ENCODE data around the gene TMEM69.
"Not testable (repeated sequence)": the region's sequence is repeated elsewhere in the genome, so short reads cannot be mapped to it uniquely, and the experiment has no call there.

Gene TMEM69

GRCh38 chr1:45687754-45688740 lies at the start of gene TMEM69:
TMEM69 (plus strand) TSS chr1:45688181; CDS start chr1:45691069, 2,888 bp downstream.
- DNase-seq (ENCODE audit: low read depth, low spot score): peak; percentile 91

- DNase-seq (ENCODE audit: low read depth, low spot score): no peak
These were observed 47.7 kb upstream of the TMEM69 start for GRCh38 chr1:45640293-45640692.

- no peak for DNase-seq (ENCODE audit: low read depth, low spot score)
These were observed 44.7 kb upstream of the TMEM69 start for GRCh38 chr1:45643321-45643720.

DNA sequence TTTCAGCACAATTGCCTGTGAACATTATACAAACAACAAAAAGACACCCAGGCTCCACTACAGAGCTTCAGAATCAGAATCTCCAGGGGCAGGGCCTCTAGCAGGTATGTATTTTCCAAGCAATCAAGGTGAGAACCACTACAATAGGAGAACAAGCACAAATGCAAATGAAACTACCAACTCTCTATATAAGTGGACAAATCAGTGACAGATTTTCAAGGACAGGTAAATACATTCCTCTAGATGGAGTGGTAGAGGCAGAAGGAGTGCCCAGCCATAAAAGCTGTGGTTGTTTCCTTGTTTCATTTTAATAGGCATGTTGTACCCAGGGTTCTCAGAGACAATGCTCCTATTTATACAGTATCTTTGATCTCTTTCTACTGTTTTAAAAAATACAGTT lies 44.0 kb upstream of the TMEM69 start:
- DNase-seq (ENCODE audit: low read depth, low spot score): peak; percentile 21

DNA sequence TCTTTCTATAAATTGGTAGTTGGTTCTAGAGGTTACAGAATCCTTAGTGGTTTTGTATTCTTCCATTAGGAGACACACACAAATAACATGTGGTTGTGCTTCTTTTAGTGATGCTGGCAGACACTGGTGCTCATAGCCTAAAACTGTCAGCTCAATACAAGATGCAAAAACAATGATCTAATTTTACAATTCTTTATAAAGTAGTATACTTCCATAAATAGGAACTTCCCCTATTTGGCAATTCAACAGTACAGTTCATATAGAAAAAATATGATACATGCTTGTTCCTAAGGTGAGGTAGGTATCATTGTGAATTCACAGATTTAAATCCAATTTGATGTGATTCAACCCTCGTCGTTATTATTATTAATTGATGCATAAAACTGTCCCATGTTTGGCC lies 43.3 kb upstream of the TMEM69 start:
- no peak for DNase-seq (ENCODE audit: low read depth, low spot score)

- peak; percentile 8 for DNase-seq (ENCODE audit: low read depth, low spot score)
These were observed 40.5 kb upstream of the TMEM69 start for GRCh38 chr1:45647248-45648021.

DNA sequence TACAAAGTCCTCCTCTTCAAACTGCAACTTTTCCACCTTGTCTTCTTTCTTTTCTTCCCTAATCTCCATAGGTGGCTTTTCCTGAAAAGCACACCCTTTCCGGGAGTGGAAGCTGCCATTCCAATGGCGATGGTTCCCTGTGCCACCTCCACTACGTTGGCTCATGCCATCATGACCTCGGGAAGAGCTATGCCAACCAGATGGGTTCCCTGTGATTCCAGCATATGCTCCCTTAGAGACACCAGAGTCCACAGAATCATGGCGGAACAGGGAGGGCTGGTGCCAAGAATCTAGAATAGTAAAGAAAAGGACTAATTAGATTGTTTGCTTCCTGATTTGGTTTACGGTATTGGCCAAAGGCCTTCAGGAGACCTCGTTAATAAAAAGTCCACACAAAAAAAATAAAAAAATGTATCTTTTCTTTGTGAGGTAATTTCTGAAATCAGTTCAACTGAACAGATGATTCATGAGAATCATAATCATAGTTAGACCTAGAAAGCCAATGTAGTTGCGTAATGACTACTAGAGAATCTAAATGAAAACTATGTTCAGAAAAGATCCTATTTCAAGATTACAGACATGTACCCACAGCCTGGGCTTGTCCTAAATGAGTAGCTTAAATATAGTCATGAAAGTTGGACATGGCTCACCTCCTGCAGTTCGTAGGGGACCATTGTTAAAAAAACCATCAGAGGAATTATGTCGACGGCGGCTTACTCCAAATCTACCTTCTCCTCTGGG lies 33.3 kb upstream of the TMEM69 start:
- DNase-seq (ENCODE audit: low read depth, low spot score): no peak

- DNase-seq (ENCODE audit: low read depth, low spot score): no peak
These were observed 31.3 kb upstream of the TMEM69 start for GRCh38 chr1:45656573-45657226.

DNA sequence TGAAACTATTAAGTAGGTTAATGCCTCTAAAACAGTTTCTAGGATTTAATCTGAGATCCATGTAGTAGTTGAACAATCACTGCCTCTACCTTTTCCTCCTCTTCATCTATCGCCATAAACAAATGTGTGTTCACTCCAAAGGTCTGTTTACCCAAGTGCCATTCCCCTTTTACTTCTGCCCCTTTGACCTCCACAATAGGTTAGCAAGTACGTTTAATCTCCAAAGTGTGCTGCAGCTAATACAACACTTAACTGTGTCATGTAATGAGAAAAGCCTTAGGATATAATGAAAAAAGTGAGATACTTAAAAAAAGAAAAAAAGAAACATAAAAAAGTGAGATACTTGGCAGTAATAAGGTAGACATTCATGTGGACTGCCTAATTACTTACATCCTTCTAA lies 29.8 kb upstream of the TMEM69 start:
- DNase-seq (ENCODE audit: low read depth, low spot score): no peak

- no peak for DNase-seq (ENCODE audit: low read depth, low spot score)
These were observed 28.8 kb upstream of the TMEM69 start for GRCh38 chr1:45659222-45659621.

GRCh38 chr1:45660336-45660735 lies 27.6 kb upstream of the TMEM69 start:
- no peak for DNase-seq (ENCODE audit: low read depth, low spot score)

- no peak for DNase-seq (ENCODE audit: low read depth, low spot score)
These were observed 21.1 kb upstream of the TMEM69 start for GRCh38 chr1:45666836-45667235.

GRCh38 chr1:45667321-45668111 lies 20.5 kb upstream of the TMEM69 start:
- no peak for DNase-seq (ENCODE audit: low read depth, low spot score)

DNA sequence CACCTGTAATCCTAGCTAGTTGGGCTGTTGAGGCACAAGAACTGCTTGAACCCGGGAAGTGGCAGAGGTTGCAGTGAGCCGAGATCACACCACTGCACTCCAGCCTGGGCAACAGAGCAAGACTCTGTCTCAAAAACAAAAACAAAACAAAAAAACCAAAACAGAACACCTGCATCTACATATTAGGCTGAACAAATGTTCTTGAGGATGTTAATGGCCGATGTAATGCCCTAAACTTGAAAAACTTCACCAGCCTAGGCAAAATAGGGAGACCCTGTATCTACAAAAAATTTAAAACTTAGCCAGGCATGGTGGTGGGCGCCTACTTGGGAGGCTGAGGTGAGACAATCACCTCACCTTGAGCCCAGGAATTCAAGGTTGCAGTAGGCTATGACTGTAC lies 19.5 kb upstream of the TMEM69 start:
- no peak for DNase-seq (ENCODE audit: low read depth, low spot score)

DNA sequence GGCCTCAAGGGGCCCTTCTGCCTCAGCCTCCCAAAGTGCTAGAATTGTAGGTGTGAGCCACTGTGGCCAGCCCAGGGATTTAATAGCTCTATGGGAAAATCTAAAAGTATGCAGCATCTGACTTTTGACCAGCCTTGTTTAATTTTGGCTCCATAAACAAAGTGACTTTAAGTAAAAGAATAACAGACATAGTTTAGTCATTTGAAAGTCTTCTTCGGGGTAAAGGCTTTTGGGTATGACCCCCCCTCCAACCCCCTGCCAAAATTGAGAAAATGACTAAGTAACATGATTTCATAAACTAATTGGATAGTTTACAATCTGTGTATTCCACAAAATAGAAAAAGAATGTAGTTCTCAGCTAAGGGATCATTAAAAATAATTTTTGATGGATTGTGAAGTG lies 18.6 kb upstream of the TMEM69 start:
- no peak for DNase-seq (ENCODE audit: low read depth, low spot score)

- DNase-seq (ENCODE audit: low read depth, low spot score): no peak
These were observed 17.9 kb upstream of the TMEM69 start for GRCh38 chr1:45669859-45670655.

DNA sequence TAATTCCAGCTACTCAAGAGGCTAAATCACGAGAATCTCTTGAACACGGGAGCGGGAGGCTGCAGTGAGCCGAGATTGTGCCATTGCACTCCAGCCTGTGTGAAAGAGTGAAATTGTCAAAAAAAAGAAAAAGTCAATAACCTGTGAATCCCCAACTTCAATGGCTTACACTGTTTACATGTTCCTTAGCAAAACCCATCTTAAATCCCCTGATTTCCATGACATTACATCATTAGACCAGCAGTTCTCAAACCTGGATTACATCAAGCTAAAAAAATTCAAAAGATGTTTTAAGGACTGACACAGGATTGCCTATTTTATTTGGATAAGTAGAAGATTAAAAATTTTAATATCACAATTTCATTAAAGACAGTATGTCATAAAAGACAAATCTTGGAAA lies 14.0 kb upstream of the TMEM69 start:
- peak; percentile 23 for DNase-seq (ENCODE audit: low read depth, low spot score)

DNA sequence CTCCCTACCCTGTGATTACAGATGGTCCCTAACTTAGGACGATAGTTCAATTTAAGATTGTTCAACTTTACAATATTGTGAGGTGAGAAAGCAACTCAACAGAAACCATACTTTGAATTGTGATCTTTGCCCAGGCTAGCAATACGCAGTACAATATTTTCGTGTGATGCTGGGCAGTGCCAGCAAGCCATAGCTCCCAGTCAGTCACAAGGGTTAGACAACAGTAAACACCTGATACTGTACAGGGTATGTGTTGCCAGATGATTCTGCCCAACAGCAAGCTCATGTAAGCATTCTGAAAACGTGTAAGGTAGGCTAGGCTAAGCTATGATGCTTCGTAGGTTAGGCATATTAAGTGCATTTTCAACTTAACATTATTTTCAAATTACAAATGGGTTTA lies 13.5 kb upstream of the TMEM69 start:
- no peak for DNase-seq (ENCODE audit: low read depth, low spot score)

DNA sequence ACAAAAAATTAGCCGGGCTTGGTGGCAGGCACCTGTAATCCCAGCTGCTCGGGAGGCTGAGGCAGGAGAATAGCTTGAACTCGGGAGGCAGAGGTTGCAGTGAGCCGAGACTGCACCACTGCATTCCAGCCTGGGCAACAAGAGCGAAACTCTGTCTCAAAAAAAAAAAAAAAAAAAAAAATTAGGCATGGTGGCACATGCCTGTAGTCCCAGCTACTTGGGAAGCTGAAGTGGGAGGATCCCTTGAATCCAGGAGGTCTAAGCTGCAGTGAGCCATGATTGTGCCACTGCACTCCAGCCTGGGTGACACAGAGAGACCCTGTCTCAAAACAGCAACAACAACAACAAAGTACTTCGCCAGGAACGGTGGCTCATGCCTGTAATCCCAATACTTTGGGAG lies 11.4 kb upstream of the TMEM69 start:
- DNase-seq (ENCODE audit: low read depth, low spot score): not testable (repeated sequence)

DNA sequence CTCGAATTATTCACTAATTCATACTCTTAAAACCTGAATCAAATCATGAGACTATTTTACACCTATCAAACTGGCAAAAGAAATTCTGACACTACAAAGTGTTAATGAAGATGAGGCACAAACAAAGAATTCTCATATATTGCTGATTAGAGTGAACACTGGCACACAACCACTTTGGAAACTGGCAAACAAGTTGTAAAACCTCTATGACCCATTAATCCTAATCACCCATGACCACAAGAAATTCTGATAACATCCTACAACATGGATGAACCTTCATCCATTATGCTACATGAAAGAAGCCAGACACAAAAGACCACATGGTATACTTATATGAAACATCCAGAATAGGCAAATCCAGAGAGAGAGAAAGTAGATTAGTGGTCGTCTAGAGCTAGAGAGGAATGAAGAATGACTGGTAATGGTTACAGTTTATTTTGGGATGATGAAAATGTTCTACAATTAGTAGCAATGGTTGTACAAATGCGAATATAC lies 10.2 kb upstream of the TMEM69 start:
- DNase-seq (ENCODE audit: low read depth, low spot score): no peak

Measured in astrocyte of the hippocampus (primary cell).